A204.1 (cell line): ENCODE measurements around the gene DNASE1L3.

ENCODE experiments used
- FAIRE-seq: peaks from 2 replicates; lab custom pipeline; 2012; peaks lifted over from hg19 to GRCh38; lab: Jason Lieb, UNC

DNASE1L3 gene

DNA sequence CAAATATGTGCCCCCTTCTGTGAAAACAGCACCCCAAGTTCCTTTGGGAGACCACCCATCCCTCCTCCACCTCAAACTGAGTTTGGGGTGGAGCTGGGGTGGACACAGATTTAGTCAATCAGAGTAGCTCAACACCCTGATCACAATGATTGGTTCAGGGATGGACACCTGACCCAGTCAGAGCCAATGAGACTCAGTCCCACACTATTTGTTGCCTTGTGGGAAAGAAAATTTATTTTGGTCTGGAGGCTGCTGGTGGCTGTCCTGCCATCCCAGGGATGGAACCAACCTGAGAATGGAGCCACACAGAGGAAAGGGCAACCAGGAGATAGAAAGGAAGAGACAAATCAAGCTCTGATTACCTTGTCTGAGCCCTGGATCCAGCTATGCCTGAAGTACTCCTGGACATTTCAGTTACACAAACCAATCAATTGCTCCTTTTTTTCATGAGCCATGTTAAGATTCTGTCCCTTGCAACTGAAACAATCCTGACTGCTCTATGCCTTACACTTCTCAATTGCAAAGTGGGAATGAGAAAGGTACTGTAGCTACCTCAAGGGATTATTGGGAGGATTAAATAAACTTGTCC, 10.6 kb downstream of the DNASE1L3 start:
- FAIRE-seq = no peak

DNA sequence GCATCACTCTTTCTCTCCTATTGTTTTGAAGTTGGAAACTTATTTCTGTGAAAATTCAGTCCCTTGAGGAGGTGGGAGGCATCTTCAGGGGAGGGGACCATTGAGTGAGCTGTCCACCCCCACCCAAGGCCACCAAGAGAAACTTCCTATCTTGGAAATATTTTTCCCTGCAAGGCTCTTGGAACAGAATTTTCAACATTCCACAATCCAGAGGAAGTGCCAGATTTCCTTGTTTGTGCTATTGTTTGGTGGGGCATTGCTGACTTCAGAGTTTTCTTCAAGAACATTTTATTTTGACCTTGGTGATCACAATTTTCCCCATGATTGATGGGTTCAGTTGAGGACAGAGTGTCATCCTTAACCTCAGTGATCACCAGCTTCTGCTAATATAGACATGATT, 12.0 kb downstream of the DNASE1L3 start:
- no peak for FAIRE-seq

DNA sequence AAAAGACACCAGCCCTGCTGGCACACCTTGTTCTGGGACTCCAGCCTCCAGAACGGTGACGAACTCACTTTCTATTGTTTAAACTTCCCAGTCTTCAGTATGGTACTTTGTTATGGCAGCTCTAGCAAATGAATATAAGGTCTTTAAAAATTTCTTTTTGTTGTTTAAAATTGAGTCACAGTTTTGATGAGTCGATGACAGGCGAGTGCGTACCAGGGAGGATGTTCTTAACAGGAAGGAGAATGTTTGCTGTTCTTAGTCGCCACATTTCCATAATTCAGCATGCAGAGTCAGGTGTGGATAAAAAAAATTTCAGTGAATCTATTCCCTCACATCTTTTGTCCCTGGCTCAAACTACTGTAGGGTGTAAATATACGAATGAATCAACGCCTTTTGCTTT, 12.4 kb downstream of the DNASE1L3 start:
- FAIRE-seq = no peak

GRCh38 chr3:58197588-58197987, 13.2 kb downstream of the DNASE1L3 start:
- no peak for FAIRE-seq

GRCh38 chr3:58193682-58194407, 16.9 kb downstream of the DNASE1L3 start:
- FAIRE-seq = no peak

DNA sequence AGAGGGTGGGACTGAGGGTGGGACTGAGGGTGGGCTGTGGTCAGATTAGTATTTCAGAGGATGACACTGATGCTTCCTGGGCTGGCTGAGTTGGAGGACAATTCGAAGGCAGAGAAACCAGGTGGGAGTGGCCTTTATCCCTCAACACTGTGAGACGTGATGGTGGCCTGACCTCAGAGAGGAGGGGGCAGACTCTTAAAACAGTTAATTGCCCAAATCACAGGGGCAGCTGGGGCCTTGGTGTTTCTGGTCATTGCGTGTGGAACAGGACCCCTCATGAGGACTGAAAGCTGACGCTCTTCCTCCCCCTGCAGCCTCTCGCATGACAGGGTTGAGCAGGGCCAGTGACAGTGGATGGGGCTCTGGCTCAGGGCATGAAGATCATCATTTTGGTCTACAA, 18.7 kb downstream of the DNASE1L3 start:
- no peak for FAIRE-seq

DNA sequence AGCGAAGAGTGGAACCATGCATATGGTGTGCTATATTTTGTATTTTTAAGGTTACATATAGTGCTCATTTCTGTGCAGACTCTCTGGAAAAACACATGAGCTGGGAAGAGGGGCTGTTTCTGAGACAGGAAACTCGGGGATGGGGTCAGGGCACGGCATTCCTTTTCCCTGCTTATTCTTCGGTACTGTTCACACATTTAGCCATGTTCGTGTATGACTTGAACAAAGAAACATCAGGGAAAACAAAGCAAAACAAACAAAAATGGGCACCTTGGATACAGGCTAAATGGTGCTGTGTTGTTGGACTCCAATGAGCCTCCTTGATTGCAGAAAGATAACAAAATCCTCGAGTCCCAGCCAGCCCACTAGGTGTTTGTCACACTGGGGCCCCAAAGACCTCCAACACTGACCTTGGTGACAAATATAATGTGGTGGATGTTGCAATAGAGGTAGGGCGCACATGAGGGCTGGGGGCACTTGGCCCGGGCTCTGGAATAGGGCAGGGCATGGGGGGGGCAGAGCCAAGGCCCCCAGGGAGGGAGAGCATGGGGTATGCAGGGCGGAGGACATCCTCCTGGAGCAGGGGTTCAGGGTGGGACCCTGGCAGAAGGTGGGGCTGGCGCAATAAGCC, 19.3 kb downstream of the DNASE1L3 start:
- no peak for FAIRE-seq

DNA sequence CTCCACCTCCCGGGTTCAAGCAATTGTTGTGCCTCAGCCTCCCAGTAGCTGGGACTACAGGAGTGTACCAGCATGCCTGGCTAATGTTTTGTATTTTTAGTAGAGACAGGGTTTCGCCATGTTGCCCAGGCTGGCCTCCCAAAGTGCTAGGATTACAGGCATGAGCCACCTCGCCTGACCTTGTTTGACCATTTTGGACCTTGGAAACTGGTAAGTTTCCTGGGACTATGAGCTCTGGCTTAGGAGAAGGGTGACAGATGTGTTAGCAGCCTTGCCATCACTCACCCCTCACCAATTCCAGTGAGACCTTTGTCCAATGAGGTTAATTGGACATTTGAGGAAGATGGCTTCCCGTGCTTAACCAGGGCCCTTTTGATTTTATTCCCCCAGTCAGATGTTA, 19.9 kb downstream of the DNASE1L3 start:
- FAIRE-seq = no peak

DNA sequence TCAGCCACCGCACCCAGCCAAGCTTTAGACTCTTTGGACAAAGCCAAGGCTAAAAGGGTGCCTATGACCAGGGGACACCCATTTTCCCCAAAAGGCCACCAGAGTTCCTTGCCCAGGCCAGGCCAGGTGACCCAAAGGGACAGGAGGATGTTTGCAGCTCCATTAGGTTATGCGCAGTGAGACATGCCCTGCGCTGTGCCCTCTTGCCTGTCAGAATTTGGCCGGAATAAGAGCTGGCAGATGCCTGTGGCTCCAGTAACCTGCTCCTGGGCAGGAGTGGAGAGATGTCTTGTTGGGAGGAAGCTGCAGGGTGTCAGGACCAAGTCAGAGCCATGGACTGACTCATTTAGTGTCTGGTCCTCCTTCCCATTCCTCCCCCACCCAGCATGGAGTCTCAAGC, 20.5 kb downstream of the DNASE1L3 start:
- no peak for FAIRE-seq

DNA sequence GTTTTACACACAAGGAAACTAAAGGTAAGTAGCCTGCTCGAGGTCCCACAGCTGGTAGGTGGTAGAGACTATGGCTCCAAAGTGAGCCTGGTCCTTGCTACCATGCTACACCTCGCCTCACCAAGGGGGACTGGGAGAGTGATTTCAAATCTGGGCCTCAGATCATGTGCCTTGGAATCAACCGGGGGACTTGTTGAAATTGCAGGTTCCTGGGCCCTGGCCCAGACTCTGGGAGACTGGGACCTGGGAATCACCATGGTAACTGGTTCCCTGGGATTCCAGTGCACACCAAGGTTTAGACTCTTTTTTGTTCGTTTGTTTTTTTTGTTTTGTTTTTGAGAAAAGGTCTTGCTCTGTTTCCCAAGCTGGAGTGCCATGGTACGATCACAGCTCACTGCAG, 21.1 kb downstream of the DNASE1L3 start:
- no peak for FAIRE-seq

- FAIRE-seq = no peak
Measured at GRCh38 chr3:58188921-58189451, 21.8 kb downstream of the DNASE1L3 start.

- no peak for FAIRE-seq
Measured at GRCh38 chr3:58188173-58188564, 22.6 kb downstream of the DNASE1L3 start.

GRCh38 chr3:58184982-58185360, 25.8 kb downstream of the DNASE1L3 start:
- no peak for FAIRE-seq

GRCh38 chr3:58184309-58184981, 26.3 kb downstream of the DNASE1L3 start:
- no peak for FAIRE-seq

- FAIRE-seq = no peak
Measured at GRCh38 chr3:58183891-58184290, 26.9 kb downstream of the DNASE1L3 start.

DNA sequence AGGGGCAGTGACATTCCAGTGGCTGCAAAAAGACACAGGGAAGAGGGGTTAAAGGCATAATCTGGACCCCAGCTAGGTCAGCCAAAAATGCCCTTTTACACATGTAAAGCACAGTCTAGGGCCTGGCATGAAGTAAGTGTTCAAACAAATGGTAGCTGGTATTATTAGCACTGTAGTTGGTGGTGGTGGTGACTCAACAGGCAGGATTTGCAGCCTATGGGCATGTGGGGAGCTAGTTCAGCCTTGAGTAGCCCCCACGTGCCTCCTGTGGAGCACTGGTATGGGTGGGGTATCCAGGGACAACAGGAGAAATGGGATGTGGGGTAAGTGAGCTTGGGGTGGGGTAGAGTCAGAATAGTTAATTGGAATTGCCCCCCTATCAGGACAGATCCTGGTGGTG, 27.6 kb downstream of the DNASE1L3 start:
- FAIRE-seq = no peak

DNA sequence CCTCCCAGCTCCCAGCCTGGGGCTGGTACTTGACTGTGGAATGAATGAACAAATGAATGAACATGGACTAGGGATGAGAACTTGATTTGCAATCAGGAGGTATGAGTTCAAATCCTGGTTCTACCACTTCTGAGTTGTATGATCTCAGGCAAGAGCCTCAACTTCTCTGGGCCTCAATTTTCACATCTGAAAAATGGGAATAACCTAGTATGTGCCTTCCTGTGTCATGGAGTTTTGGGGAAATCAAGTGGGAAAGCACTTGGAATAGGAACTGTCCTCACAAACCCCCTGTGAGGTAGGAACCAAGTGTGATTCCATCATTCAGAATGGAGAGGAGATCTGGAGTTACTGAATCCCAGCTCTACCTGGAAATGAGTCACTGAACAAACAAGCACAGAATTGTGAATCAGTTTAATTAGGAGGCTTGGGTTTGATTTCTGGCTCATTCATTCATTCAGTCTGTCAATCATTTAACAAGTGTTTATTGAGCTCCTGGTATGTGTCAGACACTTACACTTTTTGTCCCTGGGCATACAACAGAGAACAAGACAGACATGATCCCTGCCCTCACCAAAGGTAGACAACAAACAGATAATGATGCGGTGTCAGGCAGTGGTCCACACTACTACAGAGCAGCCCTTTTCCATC, 29.7 kb downstream of the DNASE1L3 start:
- no peak for FAIRE-seq

DNA sequence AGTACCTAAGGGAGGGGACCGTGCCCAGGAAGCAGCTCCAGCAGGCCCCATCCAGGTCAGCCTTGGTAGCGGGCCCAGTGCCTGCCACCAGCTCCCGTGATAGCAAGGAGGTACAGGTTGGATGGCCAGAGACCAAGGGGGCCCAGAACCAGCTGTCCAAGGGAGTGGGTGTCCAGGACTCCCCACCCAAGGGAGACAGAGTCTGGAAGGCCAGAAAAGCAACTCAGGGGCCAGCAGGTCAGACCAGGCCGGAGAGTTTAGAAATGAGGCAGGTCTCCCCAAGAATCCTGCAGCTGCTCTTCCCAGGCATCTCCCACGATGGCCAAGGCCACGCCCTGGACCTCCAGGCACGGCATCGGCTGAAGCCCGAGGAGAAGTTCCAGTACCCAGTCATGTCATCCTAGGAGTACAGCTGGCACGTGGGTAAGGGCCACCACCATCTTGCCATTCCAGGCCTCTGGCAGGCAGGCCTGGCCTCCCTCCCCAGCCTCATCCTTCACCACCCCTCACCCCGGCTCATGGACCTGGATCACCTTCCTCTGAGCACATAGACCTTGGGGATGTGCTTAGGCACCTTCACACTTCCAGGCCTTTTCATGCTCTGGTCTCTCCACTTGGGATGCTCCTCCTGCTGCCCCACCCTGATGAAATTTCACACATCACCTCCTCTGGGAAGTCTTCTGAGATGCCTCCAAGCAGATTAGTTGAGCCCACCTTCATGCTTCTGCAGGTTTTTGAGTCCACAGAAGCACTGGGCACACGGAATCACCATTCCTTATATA, 30.5 kb downstream of the DNASE1L3 start:
- no peak for FAIRE-seq

DNA sequence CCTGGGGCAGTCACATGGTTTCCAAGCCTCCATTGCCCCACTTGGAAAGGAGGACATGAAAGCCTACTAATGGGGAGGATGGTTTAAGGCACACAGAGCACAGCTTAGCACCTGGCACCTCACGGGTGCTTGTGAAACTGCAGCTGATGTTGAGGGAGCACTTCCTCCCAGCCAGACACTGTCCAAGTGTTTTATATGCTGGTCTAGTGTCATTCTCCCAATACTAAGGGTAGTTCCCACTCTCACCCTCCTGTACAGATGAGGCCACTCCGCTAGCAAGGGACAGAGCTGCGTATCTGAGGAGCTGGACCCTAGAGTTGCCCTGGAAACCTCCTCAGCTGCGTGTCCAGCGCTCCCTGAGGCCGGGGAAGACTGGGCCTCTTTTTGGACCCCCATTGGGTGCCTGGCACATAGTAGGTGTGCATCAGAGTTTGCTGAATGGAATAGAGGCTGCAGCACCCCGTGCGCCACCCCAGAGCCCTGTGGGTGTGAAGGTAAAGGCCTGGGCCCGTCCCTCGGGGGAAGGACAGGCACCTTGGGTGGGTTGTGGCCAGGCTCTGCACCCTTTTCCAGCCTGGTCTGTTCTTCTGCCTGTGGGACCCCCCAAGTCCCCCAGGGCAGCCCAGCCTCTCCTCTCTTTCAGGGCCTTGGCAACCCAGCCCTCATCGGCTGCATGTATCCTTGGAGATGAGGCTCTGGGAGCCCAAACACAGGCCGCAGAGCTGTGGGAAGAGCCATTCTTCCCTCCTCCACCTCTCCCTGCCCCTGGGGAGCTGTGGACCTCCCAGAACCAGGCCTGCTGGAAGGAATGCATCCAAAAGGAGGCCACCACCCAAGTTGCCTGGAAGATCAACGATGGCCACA, 31.3 kb downstream of the DNASE1L3 start:
- FAIRE-seq = no peak

GRCh38 chr3:58178528-58179234, 32.1 kb downstream of the DNASE1L3 start:
- FAIRE-seq = no peak
